Adrenal gland (tissue), 12 donors: ENCODE measurements around the gene LAMB4. TPM values are rescaled to one million over a fixed set of nuclear protein-coding genes. Genes with fewer than 3 reads are reported as not detected.

Source experiments
- DNase-seq, 7 donors: peaks; one replicate each; pipeline ENCODE4 v3.0.0-alpha.2; 2019 to 2020
- H3K27ac ChIP-seq, 5 donors: fragments of 200-600 bp; sonication (generic) in 4 of 5; 1 replicate in 3 of 5; 2 replicates in 2 of 5; pipeline versions ENCODE4 v1.5.1 to v1.8.0; 2016 to 2020; ENCODE audit warnings: mild to moderate bottlenecking in 1 of 5
- H3K27me3 ChIP-seq: fragments of 200-600 bp; 2 replicates; pipeline ENCODE4 v1.8.0; 2021
- H3K36me3 ChIP-seq, 2 donors: fragments of 200-600 bp; replicated peaks in 1 of 2; 1 replicate in 1 of 2; 2 replicates in 1 of 2; pipeline versions ENCODE4 v1.5.1 to v1.8.0; 2018 to 2022
- H3K4me1 ChIP-seq, 2 donors: fragments of 200-600 bp; replicated peaks in 1 of 2; 1 replicate in 1 of 2; 2 replicates in 1 of 2; pipeline versions ENCODE4 v1.5.1 to v1.8.0; 2018 to 2021
- H3K4me3 ChIP-seq, 4 donors: fragments of 200-600 bp; sonication (generic) in 3 of 4; one replicate each; pipeline ENCODE4 v1.5.1; 2016 to 2018
- H3K9me3 ChIP-seq, 3 donors: fragments of 200-600 bp; sonication (generic) in 1 of 3; replicated peaks in 1 of 3; 1 replicate in 2 of 3; 2 replicates in 1 of 3; pipeline versions ENCODE4 v1.5.1 to v1.8.0; 2016 to 2021
- CTCF ChIP-seq, 6 experiments: fragments of 450-650 bp in 4 of 6; fragments of 200-600 bp in 2 of 6; sonication (generic) in 1 of 6; IDR thresholded peaks; 1 replicate in 5 of 6; 2 replicates in 1 of 6; pipeline versions ENCODE4 v1.5.1 to v1.8.0; 2016 to 2021; ENCODE audit warnings: antibody characterized with exemption in 6 of 6, mild to moderate bottlenecking in 2 of 6, moderate library complexity in 1 of 6
- POLR2A ChIP-seq, 2 donors: fragments of 450-650 bp; IDR thresholded peaks; one replicate each; pipeline ENCODE4 v1.6.1; 2017; ENCODE audit warnings: antibody characterized with exemption in 2 of 2, mild to moderate bottlenecking in 2 of 2, moderate library complexity in 1 of 2
- WGBS, 4 donors: extraction: QIAGEN DNeasy Blood & Tissue Kit in 2 of 4; methylation state at CpG; one replicate each; pipeline versions ENCODE4 v1.1.5 to v1.1.7; 2013 to 2017; 5-methylcytosine and 5-hydroxymethylcytosine counted together
- intact Hi-C, 2 donors: fragments of 100-400 bp; cut with DNase I; formaldehyde crosslinking; loops; one replicate each; pipeline versions ENCODE4 v1.14.1 to v1.15.0; 2022 to 2023
- polyA plus RNA-seq, 3 donors: library from polyadenylated mRNA; stranded (reverse); fragments of 200-250 nt in 2 of 3; fragments of 350-450 nt in 1 of 3; fragmentation: Illumina TruSeq in 1 of 3; extraction: RNeasy Lipid Tissue Mini Kit (QIAGEN cat#74804) in 1 of 3; gene quantifications; one replicate each; pipeline ENCODE4 v1.2.3, GENCODE V29; 2013 to 2014
- total RNA-seq, 9 donors: library from RNA; depleted of rRNA in 4 of 9; stranded (reverse); fragments of >200 nt in 4 of 9; fragments of 120-200 nt in 1 of 9; fragmentation: NEBNext Ultra II Directional in 1 of 9; extraction: Animal tissue kit (Norgen Biotek cat#: 25700) in 1 of 9; gene quantifications; one replicate each; pipeline versions ENCODE4 v1.1.0 to v1.2.4, GENCODE V29; 2013 to 2023
- donor health status: healthy with polysubstance abuse.
- donor health status: Bipolar disorder and iron deficiency.
- donor health status: DM: yes; HTN: yes; CAD: no.
- donor health status: DM: no; HTN: no; CAD: no.
- donor health status: DM: no; HTN: no; CAD: no.
- donor health status: DM: yes; HTN: yes; CAD: no.

The LAMB4 gene
- total and polyA plus RNA-seq, 12 donors, result 0.12 to 1.0 (median 0.27) TPM; not detected in 5

GRCh38 chr7:108067844-108068243 lies 62.3 kb downstream of the LAMB4 start:
- no peak for TF ChIP-seq POLR2A (IDR thresholded peaks at IDR 0.05)
- Histone ChIP-seq H3K4me3 (no peak overlapping the region), H3K27me3 (no peaks in the 10 kb centered on the region), H3K27ac (no peak overlapping the region), H3K4me1 (no peaks in the 10 kb centered on the region), H3K9me3 (no peaks in the 10 kb centered on the region), H3K36me3 (no peaks in the 10 kb centered on the region)
- 93 to 98% (median 95%) methylated on average over 5 to 7 of the region's 7 CpGs for WGBS, 4 donors
- intact Hi-C loops, result no loop called here
- DNase-seq, result no peak

GRCh38 chr7:108066486-108066885 lies 63.7 kb downstream of the LAMB4 start:
- Histone ChIP-seq H3K4me3 (no peak overlapping the region), H3K36me3 (no peaks in the 10 kb centered on the region), H3K9me3 (no peaks in the 10 kb centered on the region), H3K4me1 (no peaks in the 10 kb centered on the region), H3K27ac (no peak overlapping the region), H3K27me3 (no peaks in the 10 kb centered on the region)
- intact Hi-C loops, result no loop called here
- WGBS, 4 donors, result 83 to 91% (median 85%) methylated on average over 9 of the region's 9 CpGs
- no peak for DNase-seq
- no peak for TF ChIP-seq CTCF (IDR thresholded peaks at IDR 0.05)
- no peak for TF ChIP-seq POLR2A (IDR thresholded peaks at IDR 0.05)

- H3K9me3 ChIP-seq, result no peaks in the 10 kb centered on the region
- DNase-seq, result no peak
- no peaks in the 10 kb centered on the region for H3K4me1 ChIP-seq
- intact Hi-C loops, result no loop called here
- no peak overlapping the region for H3K4me3 ChIP-seq
- TF ChIP-seq CTCF (IDR thresholded peaks at IDR 0.05) (no peak), POLR2A (IDR thresholded peaks at IDR 0.05) (no peak)
- H3K36me3 ChIP-seq, result no peaks in the 10 kb centered on the region
- no peak overlapping the region for H3K27ac ChIP-seq
- 88 to 94% (median 90%) methylated on average over 5 of the region's 5 CpGs for WGBS, 4 donors
- no peaks in the 10 kb centered on the region for H3K27me3 ChIP-seq
These were observed 66.6 kb downstream of the LAMB4 start for GRCh38 chr7:108063520-108063933.

- H3K27me3 ChIP-seq, result no peaks in the 10 kb centered on the region
- intact Hi-C loops, result no loop called here
- no peaks in the 10 kb centered on the region for H3K9me3 ChIP-seq
- no peak for DNase-seq
- H3K27ac ChIP-seq, result no peak overlapping the region
- H3K4me1 ChIP-seq, result no peaks in the 10 kb centered on the region
- 70 to 79% (median 76%) methylated on average over 5 of the region's 5 CpGs for WGBS, 4 donors
- H3K36me3 ChIP-seq, result no peaks in the 10 kb centered on the region
- TF ChIP-seq POLR2A (IDR thresholded peaks at IDR 0.05) (no peak), CTCF (IDR thresholded peaks at IDR 0.05) (no peak)
- H3K4me3 ChIP-seq, result no peak overlapping the region
These were observed 67.7 kb downstream of the LAMB4 start for GRCh38 chr7:108062250-108063014.

GRCh38 chr7:108059526-108059925 lies 70.6 kb downstream of the LAMB4 start:
- H3K9me3 ChIP-seq, result no peaks in the 10 kb centered on the region
- no peak for DNase-seq
- no peak for TF ChIP-seq POLR2A (IDR thresholded peaks at IDR 0.05)
- no peak for TF ChIP-seq CTCF (IDR thresholded peaks at IDR 0.05)
- H3K27ac ChIP-seq, result peak overlapping the region in 1 of 5 donors; percentile 22
- intact Hi-C loops, result no loop called here
- H3K4me3 ChIP-seq, result no peak overlapping the region
- no peaks in the 10 kb centered on the region for H3K4me1 ChIP-seq
- no peaks in the 10 kb centered on the region for H3K27me3 ChIP-seq
- no peaks in the 10 kb centered on the region for H3K36me3 ChIP-seq
- WGBS, 4 donors, result 80 to 94% (median 83%) methylated on average over 6 of the region's 6 CpGs
